Ishikawa (cell line): ENCODE results near the gene CTSD.

Source experiments
- CEBPB ChIP-seq: IDR thresholded peaks from 2 replicates; pipeline ENCODE4 v1.6.1; 2012
- CREB1 ChIP-seq: IDR thresholded peaks from 2 replicates; pipeline ENCODE4 v1.6.1; 2012; ENCODE audit warnings: low read depth
- EGR1 ChIP-seq: IDR thresholded peaks from 2 replicates; pipeline ENCODE4 v1.6.1; 2012
- EP300 ChIP-seq: IDR thresholded peaks from 2 replicates; pipeline ENCODE4 v1.6.1; 2012; ENCODE audit warnings: borderline replicate concordance
- FOXM1 ChIP-seq: IDR thresholded peaks from 2 replicates; pipeline ENCODE4 v1.6.1; 2012; ENCODE audit warnings: low read depth, borderline replicate concordance
- NFIC ChIP-seq: IDR thresholded peaks from 2 replicates; pipeline ENCODE4 v1.6.1; 2012
- RAD21 ChIP-seq: IDR thresholded peaks from 2 replicates; pipeline ENCODE4 v1.6.1; 2012; ENCODE audit warnings: low read depth
- TAF1 ChIP-seq: IDR thresholded peaks from 2 replicates; pipeline ENCODE4 v1.6.1; 2012; ENCODE audit warnings: low read depth, mild to moderate bottlenecking
- TCF12 ChIP-seq: IDR thresholded peaks from 2 replicates; pipeline ENCODE4 v1.6.1; 2012; ENCODE audit warnings: low read depth
- TEAD4 ChIP-seq: IDR thresholded peaks from 2 replicates; pipeline ENCODE4 v1.6.1; 2012
- USF1 ChIP-seq: IDR thresholded peaks from 2 replicates; pipeline ENCODE4 v1.6.1; 2012
- YY1 ChIP-seq: IDR thresholded peaks from 2 replicates; pipeline ENCODE4 v1.6.1; 2012; ENCODE audit warnings: low read depth
- ZBTB7A ChIP-seq: IDR thresholded peaks from 2 replicates; pipeline ENCODE4 v1.6.1; 2012; ENCODE audit warnings: low read depth
- TF ChIP-seq, protein P1 (sequence below): IDR thresholded peaks from 2 replicates; pipeline ENCODE4 v1.6.1; 2012
- TF ChIP-seq, protein P2 (sequence below): IDR thresholded peaks from 2 replicates; pipeline ENCODE4 v1.6.1; 2012; ENCODE audit warnings: low read depth, mild to moderate bottlenecking

The CTSD gene

DNA sequence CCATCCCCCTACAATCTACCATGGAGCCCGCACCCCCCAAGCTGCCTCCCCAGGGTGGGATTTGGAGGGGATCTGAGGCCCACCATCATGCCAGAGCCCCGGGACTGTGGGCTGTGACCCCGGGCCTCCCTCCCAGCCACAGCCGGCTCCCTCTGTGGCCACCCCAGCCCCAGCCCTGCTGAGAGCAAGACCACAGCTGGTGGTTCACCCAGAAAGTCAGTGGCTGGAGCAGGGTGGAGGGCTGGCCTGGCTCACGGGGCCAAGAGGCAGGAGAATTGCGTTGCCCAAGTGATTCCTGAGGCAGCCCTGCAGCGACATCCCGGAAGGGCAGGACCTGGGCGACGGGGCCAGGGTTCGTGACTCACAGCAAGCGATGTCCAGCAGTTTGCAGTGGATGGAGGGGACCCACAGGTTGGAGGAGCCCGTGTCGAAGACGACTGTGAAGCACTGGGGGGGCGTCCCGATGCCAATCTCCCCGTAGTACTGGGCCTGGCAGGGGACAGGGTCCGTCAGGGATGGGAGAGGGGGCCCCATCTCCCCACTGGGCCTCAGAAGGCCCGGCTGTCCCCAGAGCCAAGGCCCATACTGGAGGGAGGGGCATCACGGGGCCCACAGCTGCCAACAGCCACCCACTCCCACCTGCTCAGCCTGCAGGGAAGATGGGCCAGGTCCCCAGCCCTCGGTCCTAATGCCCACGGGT lies 4.4 kb downstream of the CTSD start:
- TF ChIP-seq, protein P1, sequence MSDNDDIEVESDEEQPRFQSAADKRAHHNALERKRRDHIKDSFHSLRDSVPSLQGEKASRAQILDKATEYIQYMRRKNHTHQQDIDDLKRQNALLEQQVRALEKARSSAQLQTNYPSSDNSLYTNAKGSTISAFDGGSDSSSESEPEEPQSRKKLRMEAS: no peak
- TF ChIP-seq, protein P2, sequence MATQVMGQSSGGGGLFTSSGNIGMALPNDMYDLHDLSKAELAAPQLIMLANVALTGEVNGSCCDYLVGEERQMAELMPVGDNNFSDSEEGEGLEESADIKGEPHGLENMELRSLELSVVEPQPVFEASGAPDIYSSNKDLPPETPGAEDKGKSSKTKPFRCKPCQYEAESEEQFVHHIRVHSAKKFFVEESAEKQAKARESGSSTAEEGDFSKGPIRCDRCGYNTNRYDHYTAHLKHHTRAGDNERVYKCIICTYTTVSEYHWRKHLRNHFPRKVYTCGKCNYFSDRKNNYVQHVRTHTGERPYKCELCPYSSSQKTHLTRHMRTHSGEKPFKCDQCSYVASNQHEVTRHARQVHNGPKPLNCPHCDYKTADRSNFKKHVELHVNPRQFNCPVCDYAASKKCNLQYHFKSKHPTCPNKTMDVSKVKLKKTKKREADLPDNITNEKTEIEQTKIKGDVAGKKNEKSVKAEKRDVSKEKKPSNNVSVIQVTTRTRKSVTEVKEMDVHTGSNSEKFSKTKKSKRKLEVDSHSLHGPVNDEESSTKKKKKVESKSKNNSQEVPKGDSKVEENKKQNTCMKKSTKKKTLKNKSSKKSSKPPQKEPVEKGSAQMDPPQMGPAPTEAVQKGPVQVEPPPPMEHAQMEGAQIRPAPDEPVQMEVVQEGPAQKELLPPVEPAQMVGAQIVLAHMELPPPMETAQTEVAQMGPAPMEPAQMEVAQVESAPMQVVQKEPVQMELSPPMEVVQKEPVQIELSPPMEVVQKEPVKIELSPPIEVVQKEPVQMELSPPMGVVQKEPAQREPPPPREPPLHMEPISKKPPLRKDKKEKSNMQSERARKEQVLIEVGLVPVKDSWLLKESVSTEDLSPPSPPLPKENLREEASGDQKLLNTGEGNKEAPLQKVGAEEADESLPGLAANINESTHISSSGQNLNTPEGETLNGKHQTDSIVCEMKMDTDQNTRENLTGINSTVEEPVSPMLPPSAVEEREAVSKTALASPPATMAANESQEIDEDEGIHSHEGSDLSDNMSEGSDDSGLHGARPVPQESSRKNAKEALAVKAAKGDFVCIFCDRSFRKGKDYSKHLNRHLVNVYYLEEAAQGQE: no peak
- TF ChIP-seq CEBPB (no peak), NFIC (no peak), CREB1 (no peak), EGR1 (no peak), EP300 (no peak), TCF12 (no peak), YY1 (no peak), TAF1 (no peak)

- TF ChIP-seq FOXM1 (no peak), EGR1 (no peak), YY1 (no peak), EP300 (no peak), TAF1 (no peak), USF1 (no peak), RAD21 (no peak), TCF12 (no peak), CREB1 (no peak), CEBPB (no peak), ZBTB7A (no peak), NFIC (no peak)
- TF ChIP-seq, protein P2: no peak
- TF ChIP-seq, protein P1: no peak
These were observed 5.0 kb downstream of the CTSD start for GRCh38 chr11:1758611-1759150.

DNA sequence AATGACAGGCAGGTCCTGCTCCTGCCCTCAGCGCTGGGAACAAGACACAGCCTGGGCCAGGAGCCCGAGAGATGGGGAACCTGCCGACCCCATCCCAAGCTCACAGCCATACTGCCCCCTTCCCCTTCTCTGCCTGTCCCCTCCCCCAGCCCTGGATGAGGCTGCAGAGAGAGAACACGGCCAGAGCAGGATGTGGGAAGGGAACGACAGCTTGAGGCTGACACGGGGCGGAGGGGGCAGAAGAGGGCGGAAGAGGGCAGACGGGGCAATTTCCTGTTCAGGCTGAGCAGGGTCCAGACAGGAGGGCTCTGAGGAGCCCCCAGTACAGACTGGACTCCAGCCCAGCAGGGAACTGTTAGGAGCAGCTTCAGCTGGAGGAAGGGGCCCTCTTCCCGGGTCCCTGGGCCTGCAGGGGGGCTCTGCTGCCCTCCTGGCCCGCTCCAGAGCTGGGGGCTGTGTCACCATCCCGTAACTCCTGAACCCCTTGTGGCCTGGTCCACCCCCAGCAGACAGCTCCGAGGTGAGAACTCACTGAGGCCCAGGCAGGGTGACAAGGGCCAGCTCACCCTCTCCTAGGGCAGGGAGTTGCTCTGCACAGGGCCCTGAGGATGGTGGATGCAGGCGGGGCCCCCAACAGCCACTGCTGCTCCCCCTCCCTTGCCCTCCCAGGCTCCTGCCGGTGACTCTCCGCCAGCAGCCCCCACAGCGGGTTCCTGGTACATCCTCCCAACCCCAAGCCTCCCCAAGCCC lies 5.7 kb downstream of the CTSD start:
- no peak for TF ChIP-seq USF1
- TF ChIP-seq, protein P2: no peak

- TF ChIP-seq TEAD4 (no peak), YY1 (no peak), NFIC (no peak), ZBTB7A (no peak), USF1 (no peak), CEBPB (no peak), CREB1 (no peak), RAD21 (no peak), EP300 (no peak), TCF12 (no peak), EGR1 (no peak), FOXM1 (no peak), TAF1 (no peak)
- TF ChIP-seq, protein P1: no peak
- TF ChIP-seq, protein P2: no peak
These were observed 6.6 kb downstream of the CTSD start for GRCh38 chr11:1756791-1757771.
